Forelimb muscle (tissue), 1 donor: ENCODE results near the gene TDO2. TPM values are rescaled to one million over a fixed set of nuclear protein-coding genes. Genes with fewer than 3 reads are reported as not detected.

Experiments
- DNase-seq: peaks from one replicate; pipeline ENCODE4 v3.0.0-alpha.2; 2013; ENCODE audit warnings: low read depth
- polyA plus RNA-seq: library from polyadenylated mRNA; unstranded; fragments of 120-200 nt; gene quantifications from one replicate; pipeline ENCODE4 v1.2.1, GENCODE V29; 2013; ENCODE audit not compliant: insufficient read length

The TDO2 gene
- polyA plus RNA-seq, 1 donor: 0.16 TPM

DNA sequence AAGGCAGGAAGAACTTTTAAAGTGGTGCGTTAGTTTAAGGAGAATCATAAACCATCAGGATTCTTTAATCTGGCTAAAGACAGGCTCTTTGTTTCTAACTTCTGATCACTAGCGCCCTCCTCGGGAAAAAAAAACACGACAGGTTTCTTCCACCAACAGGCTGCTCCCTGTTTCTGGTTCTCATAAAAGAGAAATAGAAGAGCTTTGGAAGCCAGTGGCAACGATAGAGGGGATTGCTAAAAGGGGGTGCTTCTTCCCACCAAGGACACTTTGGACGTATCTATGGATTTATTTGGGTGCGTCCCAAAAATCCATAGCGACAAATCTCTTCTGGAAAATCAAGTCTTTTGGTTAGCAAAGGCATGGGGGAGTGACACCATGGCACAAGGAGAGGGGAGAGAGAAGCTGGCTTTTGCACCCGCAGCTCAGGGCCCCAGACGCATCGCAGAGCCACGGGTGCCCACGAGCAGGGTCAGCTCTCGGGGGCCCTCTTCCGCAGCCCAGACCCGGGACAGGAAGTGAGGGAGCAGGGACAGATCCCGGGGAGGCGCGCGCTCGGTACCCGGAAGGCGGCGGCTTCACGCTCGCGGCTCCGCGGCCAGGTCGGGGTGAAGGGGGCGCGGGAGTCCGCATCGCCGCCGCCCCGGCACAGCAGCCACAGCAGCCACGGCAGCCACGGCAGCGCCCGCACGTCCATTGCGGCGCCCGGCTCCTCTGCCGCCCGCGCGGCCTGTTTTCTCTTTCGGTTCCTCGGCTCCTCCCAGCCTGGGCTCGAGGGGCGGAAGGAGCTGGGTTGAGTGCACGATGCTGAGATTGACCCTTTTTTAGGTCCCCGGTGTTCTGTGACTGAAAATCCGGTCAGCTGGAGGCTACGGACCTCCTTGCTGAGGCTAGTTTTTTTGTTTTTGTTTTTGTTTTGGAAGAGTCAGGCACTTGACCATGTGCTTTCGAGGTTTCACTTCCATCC is 49.9 kb downstream of the TDO2 start, which contains the start of gene CTSO:
TSS of gene CTSO (minus strand) at position 716 of the 967 bp plus-strand sequence. CDS start at position 697, 19 bp downstream.
- peak; percentile 86 for DNase-seq

DNA sequence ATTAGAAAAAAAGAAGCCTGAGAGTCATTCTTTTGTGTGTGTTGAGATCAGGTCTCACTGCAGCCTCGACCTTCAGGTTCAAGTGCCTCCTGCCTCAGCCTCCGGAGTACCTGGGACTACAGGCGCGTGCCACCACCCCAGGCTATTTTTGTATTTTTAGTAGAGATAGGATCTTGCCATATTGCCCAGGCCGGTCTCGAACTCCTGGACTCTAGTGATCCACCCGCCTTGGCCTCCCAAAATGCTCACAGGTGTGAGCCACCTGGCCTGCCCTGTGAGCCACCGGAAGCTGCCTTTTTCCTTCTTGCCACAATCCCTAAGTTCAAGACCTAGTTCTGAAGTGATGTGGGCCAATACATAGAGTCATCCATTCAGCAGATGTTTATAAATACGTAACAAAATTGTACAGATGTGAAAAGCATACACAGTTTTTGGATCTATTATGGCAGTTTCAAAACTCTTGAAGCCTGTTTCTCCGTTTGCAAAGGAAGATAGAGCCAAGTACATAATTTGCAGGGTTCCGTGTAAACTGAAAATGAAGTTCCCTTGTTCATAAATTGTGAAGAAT is 50.7 kb downstream of the TDO2 start:
- no peak for DNase-seq

DNA sequence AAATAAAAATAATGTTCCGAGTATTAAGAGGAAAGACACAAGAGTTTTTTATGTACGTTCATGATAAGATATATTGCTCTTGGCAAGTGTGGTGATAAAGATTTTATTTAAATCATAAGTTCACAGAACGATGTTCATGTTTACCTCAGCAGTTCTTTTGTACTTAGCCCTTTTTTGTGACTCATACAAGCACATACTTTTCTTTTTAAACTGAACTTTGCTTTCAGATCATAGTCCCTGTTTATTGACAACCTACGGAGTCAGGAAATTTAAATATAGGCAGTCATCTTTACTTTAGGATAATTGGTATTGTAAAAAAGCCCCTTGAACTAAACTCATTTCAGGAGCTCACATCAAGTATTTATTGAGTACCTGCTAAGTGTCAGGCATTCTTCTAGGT is 51.4 kb downstream of the TDO2 start:
- DNase-seq: no peak

DNA sequence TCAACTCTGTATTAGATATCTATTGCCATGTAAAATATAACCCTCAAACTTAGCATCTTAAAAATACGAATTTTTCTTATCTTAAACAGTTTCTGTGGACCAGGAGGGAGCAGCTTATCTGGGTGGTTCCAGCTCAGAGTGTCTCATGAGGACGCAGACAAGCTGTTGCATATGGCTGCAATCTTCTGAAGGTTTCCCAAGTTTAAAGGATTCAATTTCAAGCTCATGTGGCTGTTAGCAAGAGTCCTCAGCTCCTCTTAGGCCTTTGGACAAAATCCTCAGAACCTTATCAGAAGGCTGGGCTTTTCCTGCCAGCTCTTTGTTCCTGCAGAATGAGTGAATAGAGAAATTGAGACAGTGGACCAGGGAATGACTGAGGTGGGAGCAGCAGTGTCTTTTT is 53.0 kb downstream of the TDO2 start:
- no peak for DNase-seq

DNA sequence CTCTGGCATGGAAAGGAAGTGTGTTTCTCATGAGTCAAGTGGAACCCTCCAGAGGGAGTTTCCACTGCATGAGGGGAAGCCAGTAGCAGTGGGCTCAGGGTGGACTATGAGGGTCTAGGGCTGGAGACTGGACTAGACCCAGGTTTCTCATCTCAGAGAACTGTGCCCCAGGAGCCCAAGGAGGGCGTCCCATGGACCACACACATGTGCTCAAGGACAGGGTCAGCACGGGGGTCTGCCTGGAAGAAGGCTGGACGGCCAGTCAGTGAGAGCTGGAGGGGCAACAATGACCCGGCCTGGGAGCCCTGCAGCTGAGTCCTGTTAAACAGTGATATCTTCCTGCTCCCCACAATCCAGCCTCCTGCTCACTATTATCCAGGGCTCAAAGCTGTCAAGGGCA is 55.9 kb downstream of the TDO2 start:
- no peak for DNase-seq

DNA sequence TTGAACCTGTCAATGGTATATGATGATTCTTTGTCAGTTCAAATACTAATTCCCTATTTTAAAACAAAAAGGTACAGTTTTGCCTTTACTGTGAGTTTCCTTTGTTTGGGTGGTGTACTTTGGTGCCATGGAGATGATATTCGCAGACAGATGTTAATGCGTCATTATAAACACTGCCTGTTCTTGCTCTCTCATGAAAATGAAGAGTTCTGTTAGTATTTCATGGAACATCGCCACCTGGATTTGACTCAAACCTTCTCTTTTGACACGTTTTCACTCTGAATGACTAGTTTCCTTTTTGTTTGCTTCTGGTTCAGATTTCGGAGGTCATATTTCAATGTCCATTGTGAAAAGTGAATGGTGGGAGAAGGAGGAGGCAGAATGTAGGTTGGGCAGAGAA is 57.0 kb downstream of the TDO2 start:
- DNase-seq: no peak

DNA sequence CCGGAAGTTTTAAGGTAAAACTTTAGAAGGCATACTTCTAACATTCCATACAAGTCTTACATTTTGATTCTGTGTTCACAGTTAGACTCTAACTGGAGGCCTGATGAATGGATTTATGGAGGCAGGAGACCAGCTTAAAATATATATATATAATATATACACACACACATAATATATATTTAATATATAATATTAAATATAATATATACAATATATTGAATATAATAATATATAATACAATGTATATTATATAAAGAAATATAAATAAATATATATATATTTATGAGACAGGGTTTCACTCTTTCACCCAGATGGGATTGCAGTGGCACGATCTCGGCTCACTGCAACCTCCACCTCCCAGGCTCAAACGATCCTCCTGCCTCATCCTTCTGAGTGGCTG is 58.1 kb downstream of the TDO2 start:
- no peak for DNase-seq

DNA sequence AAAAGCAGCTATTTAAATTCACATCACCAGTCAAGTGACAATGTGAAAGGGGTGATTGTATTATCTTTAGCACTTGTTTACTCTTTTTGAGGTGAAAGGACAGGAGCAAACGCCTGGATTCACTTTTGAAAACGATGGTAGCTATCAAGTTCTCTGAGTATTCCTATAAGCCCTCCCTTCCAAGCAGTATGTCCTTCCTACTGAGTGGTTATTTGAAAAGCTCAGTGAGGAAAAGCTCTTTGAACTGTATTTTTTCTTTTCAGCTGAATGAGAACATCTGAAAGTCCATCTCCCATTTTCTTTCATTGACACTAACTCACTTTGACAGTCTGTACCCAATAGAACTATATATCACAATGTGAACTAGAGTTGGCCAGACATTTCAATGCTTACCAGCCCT is 59.3 kb downstream of the TDO2 start:
- DNase-seq: no peak

DNA sequence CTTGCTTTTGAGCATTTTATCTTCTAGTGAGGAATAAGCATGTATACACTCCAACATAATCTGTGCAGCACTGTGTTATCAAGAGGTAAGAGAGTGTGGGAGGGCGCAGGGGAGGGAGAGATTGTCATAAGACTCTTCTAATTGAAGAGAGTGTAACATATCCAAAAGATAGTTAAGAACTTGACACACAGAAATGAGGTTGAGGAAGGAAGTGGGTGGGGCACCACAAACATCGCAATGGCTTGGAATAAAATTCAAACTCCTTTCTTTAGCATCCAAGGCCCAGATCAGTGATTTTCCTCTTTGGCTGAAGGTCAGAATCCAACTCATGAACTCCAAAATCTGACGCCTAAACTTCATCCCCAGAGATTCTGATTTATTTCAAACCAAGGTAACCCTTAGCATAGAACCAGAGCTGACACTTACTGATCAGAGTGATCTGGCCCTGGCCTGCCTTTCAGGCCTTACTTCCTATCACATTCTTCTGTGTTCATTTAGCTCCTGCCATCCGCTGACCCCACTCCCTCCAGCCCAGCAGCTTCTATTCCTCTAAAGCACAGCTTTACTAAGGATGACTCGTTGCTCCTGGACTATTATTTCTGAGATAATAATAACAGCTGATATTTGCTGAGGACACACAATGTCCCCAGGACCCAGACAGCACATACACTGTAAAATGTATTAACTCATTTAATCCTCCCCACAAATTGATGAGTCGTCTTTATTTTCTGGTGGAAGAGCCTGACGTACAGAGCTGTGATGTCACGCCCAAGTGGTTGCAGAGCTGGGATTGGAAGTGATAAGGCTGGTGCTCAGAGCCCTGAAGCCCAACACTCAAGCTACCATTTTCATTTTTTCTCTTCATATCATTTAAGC is 60.8 kb downstream of the TDO2 start:
- no peak for DNase-seq

DNA sequence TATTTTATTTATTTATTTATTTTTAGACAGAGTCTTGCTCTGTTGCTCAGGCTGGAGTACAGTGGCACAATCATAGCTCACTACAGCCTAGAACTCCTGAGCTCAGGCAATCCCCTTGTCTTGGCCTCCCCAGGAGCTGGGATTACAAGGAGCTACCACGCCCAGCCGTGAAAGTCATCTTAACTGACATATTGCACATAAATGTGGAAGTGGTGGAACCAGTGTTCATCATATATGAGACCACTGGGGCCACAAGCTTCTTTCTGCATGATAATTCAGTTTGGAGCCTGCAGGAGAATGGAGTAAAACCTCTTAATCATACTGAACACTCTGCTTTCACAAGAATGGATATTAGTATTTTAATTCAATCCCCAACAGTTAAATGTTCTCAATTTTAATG is 62.7 kb downstream of the TDO2 start:
- no peak for DNase-seq

DNA sequence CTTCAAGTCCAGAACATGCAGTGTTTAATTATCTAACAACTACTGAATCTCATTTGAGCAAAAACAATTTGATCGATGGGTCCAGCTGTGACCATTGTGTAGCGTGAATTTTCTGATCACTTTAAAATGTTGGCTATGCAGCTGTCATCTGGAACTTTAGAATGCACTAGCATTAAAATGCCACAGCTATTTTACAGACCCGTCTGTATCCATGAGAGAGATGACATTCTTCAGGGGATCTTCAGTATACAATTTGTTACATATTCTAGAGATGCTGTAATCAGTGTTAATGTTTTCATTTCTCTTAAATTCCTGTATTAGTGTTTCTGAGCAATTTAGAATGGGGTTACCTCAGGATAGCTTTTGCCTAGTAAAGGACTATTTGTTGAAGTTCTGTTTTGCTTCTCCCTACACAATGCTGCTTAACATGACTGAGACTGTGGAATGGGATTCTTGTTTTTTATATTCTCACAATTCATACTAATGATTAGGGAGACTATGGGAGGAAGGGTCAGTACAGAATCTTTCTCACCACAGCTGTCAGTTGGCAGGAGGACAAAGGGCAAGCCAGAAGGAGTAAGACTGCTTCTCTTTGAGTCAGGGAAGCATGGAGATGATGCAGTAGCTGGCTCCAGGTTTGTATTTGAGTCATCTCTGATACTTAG is 63.4 kb downstream of the TDO2 start:
- DNase-seq: no peak

Other genes starting within 250 kb of the TDO2 start
- 11.1 TPM for gene GUCY1A1, start 236.8 kb upstream of the TDO2 start, polyA plus RNA-seq
- 17.3 TPM for gene GUCY1B1, start 144.7 kb upstream of the TDO2 start, polyA plus RNA-seq
- gene ASIC5, start 37.4 kb upstream of the TDO2 start, polyA plus RNA-seq: not detected
- 26.0 TPM for gene CTSO, start 50.2 kb downstream of the TDO2 start, polyA plus RNA-seq